ENCODE measurements around the gene CBX3. TPM values are rescaled to one million over a fixed set of nuclear protein-coding genes. Genes with fewer than 3 reads are reported as not detected.

CBX3 gene
- total and polyA plus RNA-seq, 4 donors, result 26.9 to 53.3 (median 33.0) TPM

GRCh38 chr7:26181474-26182227, 19.9 kb upstream of the CBX3 start (continued):
- no peak for TF ChIP-seq GABPA (IDR thresholded peaks at IDR 0.05 in 1 of 2, conservative IDR thresholded peaks at IDR 0.05 in 1 of 2)
- no peak for TF ChIP-seq SP1 (IDR thresholded peaks at IDR 0.05)
- TF ChIP-seq HNF4A (conservative IDR thresholded peaks at IDR 0.05), result no peak
- TF ChIP-seq CTCF (IDR thresholded peaks at IDR 0.05; ENCODE audit: low read depth, low read length, missing input control), result no peak
- no peak for TF ChIP-seq YY1 (IDR thresholded peaks at IDR 0.05)
- TF ChIP-seq TAF1 (conservative IDR thresholded peaks at IDR 0.05), result no peak

DNA sequence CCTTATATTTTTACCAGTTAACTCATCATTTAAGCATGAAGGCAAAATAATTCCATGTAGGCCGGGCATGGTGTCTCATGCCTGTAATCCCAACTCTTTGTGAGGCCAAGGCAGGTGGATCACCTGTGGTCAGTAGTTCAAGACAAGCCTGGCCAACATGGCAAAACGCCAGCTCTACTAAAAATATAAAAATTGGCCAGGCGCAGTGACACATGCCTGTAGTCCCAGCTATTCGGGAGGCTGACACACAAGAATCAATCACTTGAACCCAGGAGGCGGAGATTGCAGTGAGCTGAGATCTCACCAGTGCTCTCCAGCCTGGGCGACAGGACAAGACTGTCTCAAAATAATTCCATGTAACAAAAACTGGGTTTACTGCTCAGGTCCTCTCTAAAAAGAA, 19.3 kb upstream of the CBX3 start:
- Histone ChIP-seq H3K27me3 (ENCODE audit: control insufficient read depth in 4 of 4, insufficient read depth in 4 of 4, low read length in 3 of 4) (no peaks in the 10 kb centered on the region), H3K36me3 (ENCODE audit: control insufficient read depth in 4 of 4, insufficient read depth in 3 of 4, low read depth in 1 of 4, low read length in 3 of 4) (no peaks in the 10 kb centered on the region), H3K27ac (ENCODE audit: low read depth in 1 of 2, low read length in 2 of 2) (no peak overlapping the region), H3K9me3 (ENCODE audit: control insufficient read depth in 4 of 4, low read length in 3 of 4) (no peaks in the 10 kb centered on the region), H3K4me3 (ENCODE audit: low read depth in 1 of 3, low read length in 3 of 3) (no peak overlapping the region), H3K9ac (ENCODE audit: low read depth in 1 of 2, low read length in 2 of 2) (no peak overlapping the region), H3K4me1 (ENCODE audit: control insufficient read depth in 4 of 4, insufficient read depth in 4 of 4, low read length in 3 of 4) (peaks cover 0 to 11% (median 3%) of the 10 kb centered on the region in 4 donors)
- no peak for DNase-seq (ENCODE audit: low spot score)
- TF ChIP-seq EGR1 (IDR thresholded peaks at IDR 0.05; ENCODE audit: low read depth in 2 of 2), result no peak
- no peak for TF ChIP-seq NR2F2 (IDR thresholded peaks at IDR 0.05)
- TF ChIP-seq FOXA1 (IDR thresholded peaks at IDR 0.05), result no peak
- TF ChIP-seq, protein P1, sequence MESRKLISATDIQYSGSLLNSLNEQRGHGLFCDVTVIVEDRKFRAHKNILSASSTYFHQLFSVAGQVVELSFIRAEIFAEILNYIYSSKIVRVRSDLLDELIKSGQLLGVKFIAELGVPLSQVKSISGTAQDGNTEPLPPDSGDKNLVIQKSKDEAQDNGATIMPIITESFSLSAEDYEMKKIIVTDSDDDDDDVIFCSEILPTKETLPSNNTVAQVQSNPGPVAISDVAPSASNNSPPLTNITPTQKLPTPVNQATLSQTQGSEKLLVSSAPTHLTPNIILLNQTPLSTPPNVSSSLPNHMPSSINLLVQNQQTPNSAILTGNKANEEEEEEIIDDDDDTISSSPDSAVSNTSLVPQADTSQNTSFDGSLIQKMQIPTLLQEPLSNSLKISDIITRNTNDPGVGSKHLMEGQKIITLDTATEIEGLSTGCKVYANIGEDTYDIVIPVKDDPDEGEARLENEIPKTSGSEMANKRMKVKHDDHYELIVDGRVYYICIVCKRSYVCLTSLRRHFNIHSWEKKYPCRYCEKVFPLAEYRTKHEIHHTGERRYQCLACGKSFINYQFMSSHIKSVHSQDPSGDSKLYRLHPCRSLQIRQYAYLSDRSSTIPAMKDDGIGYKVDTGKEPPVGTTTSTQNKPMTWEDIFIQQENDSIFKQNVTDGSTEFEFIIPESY (IDR thresholded peaks at IDR 0.05), result no peak
- TF ChIP-seq RAD21 (IDR thresholded peaks at IDR 0.05), result no peak
- 65% methylated on average over 6 of the region's 6 CpGs for WGBS

DNA sequence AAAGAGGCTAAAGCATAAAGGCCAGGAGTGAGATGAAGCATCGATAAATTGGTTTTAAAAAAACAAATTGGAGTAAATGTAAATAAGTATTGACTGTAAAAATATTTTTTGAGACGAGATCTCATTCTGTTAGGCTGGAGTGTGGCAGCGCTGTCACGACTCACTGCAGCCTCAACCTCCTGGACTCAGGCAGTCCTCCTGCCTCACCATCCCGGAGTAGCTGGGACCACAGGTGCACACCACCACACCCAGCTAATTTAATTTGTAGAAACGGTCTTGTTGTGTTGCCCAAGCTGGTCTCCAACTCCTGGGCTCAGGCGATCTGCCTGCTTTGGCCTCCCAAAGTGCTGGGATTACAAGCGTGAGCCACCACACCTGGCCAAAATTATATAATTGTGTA, 18.8 kb upstream of the CBX3 start:
- H3K9me3 ChIP-seq (ENCODE audit: control insufficient read depth in 4 of 4, low read length in 3 of 4), result no peaks in the 10 kb centered on the region
- no peak for TF ChIP-seq TAF1 (conservative IDR thresholded peaks at IDR 0.05)
- TF ChIP-seq FOXA1 (IDR thresholded peaks at IDR 0.05), result no peak
- TF ChIP-seq ATF3 (IDR thresholded peaks at IDR 0.05), result no peak
- TF ChIP-seq YY1 (IDR thresholded peaks at IDR 0.05), result no peak
- no peak for TF ChIP-seq HNF4G (IDR thresholded peaks at IDR 0.05)
- TF ChIP-seq RXRA (IDR thresholded peaks at IDR 0.05), result no peak
- H3K27ac ChIP-seq (ENCODE audit: low read depth in 1 of 2, low read length in 2 of 2), result no peak overlapping the region
- 74% methylated on average over 8 of the region's 8 CpGs for WGBS
- H3K36me3 ChIP-seq (ENCODE audit: control insufficient read depth in 4 of 4, insufficient read depth in 3 of 4, low read depth in 1 of 4, low read length in 3 of 4), result peaks cover 0 to 1% (median 0%) of the 10 kb centered on the region in 4 donors
- DNase-seq (ENCODE audit: low spot score), result no peak
- H3K27me3 ChIP-seq (ENCODE audit: control insufficient read depth in 4 of 4, insufficient read depth in 4 of 4, low read length in 3 of 4), result no peaks in the 10 kb centered on the region
- no peak overlapping the region for H3K4me3 ChIP-seq (ENCODE audit: low read depth in 1 of 3, low read length in 3 of 3)
- H3K9ac ChIP-seq (ENCODE audit: low read depth in 1 of 2, low read length in 2 of 2), result no peak overlapping the region
- H3K4me1 ChIP-seq (ENCODE audit: control insufficient read depth in 4 of 4, insufficient read depth in 4 of 4, low read length in 3 of 4), result peaks cover 0 to 12% (median 3%) of the 10 kb centered on the region in 4 donors
